ENCODE measurements around the gene MT3. TPM values are rescaled to one million over a fixed set of nuclear protein-coding genes. Genes with fewer than 3 reads are reported as not detected.

Gene MT3
- total and polyA plus RNA-seq, 2 of the 13 experiments (the other 11 are each of a cell fraction or from before 2014, with no cell fraction given), result not detected

DNA sequence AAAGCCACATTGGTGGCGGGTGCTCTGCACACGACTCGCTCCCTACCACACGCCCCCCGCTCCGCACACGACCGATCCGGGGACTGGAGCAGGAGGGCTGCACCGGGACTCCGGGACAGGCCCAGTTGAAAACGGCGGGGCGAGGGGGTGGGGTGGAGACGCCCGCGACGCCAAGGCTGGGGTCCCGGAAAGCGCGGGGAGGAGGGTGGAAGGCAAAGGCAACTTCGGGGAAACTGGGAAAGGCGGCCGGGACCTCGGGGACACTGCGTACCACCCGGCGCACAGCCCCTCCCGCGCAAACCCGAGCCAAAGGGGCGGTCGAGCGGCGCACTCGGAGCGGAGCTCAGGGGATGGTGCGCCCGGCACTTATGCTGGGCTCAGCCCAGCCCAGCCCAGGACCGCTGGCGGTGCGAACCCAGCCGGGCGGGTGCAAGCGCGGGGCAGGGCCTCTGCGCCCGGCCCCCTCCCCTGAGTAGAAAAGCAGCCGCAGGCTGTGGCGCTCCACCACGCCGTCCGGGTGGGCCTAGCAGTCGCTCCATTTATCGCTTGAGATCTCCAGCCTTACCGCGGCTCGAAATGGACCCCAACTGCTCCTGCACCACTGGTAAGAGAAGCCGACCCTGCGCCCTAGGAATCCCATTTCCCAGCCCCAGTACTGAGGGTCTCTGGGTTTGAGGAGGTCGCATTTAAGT lies 43.0 kb downstream of the MT3 start, which contains the start of gene MT1M (continued):
- TF ChIP-seq TCF12 (IDR thresholded peaks at IDR 0.05) (no peak), TCF12 (CRISPR knock-in tag; IDR thresholded peaks at IDR 0.05) (no peak), ESRRA (CRISPR knock-in tag; IDR thresholded peaks at IDR 0.05; ENCODE audit: low read depth) (no peak), CCDC6 (CRISPR knock-in tag; IDR thresholded peaks at IDR 0.05) (no peak), ZNF850 (CRISPR knock-in tag; conservative IDR thresholded peaks at IDR 0.05) (no peak), ATRX (CRISPR knock-in tag; IDR thresholded peaks at IDR 0.05; ENCODE audit: borderline replicate concordance) (no peak), TGIF2 (CRISPR knock-in tag; IDR thresholded peaks at IDR 0.05) (no peak), RXRA (CRISPR knock-in tag; IDR thresholded peaks at IDR 0.05) (0 out of 2 replicates have a peak, but pooled peaks have one; percentile 23), ZKSCAN5 (CRISPR knock-in tag; IDR thresholded peaks at IDR 0.05) (no peak), HNRNPLL (IDR thresholded peaks at IDR 0.05; ENCODE audit: low read depth, low read length, poor library complexity, severe bottlenecking) (peak; percentile 51), SETDB1 (CRISPR knock-in tag; IDR thresholded peaks at IDR 0.05; ENCODE audit: borderline replicate concordance) (no peak), HOXA5 (CRISPR knock-in tag; IDR thresholded peaks at IDR 0.05) (no peak), GABPB1 (CRISPR knock-in tag; IDR thresholded peaks at IDR 0.05) (no peak; the same call in 1 of the 2 replicates), TAF1 (CRISPR knock-in tag; IDR thresholded peaks at IDR 0.05) (no peak), STAT6 (CRISPR knock-in tag; IDR thresholded peaks at IDR 0.05; ENCODE audit: borderline replicate concordance) (no peak), SP1 (IDR thresholded peaks at IDR 0.05) (no peak), SP1 (CRISPR knock-in tag; IDR thresholded peaks at IDR 0.05) (no peak), ARID2 (CRISPR knock-in tag; IDR thresholded peaks at IDR 0.05; ENCODE audit: borderline replicate concordance) (no peak), MEIS2 (CRISPR knock-in tag; IDR thresholded peaks at IDR 0.05) (0 out of 2 replicates have a peak, but pooled peaks have one; percentile 3), MZF1 (CRISPR knock-in tag; IDR thresholded peaks at IDR 0.05; ENCODE audit: borderline replicate concordance) (peak; percentile 82; the same call in 1 of the 2 replicates), ZNF225 (CRISPR knock-in tag; IDR thresholded peaks at IDR 0.05) (peak; percentile 25; the same call in 1 of the 2 replicates), EEA1 (CRISPR knock-in tag; IDR thresholded peaks at IDR 0.05; ENCODE audit: borderline replicate concordance) (peak; percentile 33; the same call in 1 of the 2 replicates), PLRG1 (conservative IDR thresholded peaks at IDR 0.05) (no peak), ZNF510 (CRISPR knock-in tag; IDR thresholded peaks at IDR 0.05; ENCODE audit: low read depth) (no peak), KLF6 (CRISPR knock-in tag; IDR thresholded peaks at IDR 0.05) (no peak), ATF7 (IDR thresholded peaks at IDR 0.05) (no peak), ATF7 (CRISPR knock-in tag; IDR thresholded peaks at IDR 0.05) (no peak)
- TF ChIP-seq, protein P1, sequence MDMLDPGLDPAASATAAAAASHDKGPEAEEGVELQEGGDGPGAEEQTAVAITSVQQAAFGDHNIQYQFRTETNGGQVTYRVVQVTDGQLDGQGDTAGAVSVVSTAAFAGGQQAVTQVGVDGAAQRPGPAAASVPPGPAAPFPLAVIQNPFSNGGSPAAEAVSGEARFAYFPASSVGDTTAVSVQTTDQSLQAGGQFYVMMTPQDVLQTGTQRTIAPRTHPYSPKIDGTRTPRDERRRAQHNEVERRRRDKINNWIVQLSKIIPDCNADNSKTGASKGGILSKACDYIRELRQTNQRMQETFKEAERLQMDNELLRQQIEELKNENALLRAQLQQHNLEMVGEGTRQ (IDR thresholded peaks at IDR 0.05; ENCODE audit: low read depth, low read length), result no peak
- TF ChIP-seq, protein P1 (CRISPR knock-in tag; IDR thresholded peaks at IDR 0.05; ENCODE audit: borderline replicate concordance), result no peak

All from HepG2 (cell line).